GM18498 (cell line): Measurements from ENCODE around the gene DRD3.

Source experiments
- ATAC-seq: cut with Tn5 transposase; IDR thresholded peaks from one replicate; pipeline ENCODE4 v1.9.1; 2021; ENCODE audit warnings: mild to moderate bottlenecking, moderate library complexity; ENCODE audit not compliant: unreplicated experiment

The DRD3 gene

GRCh38 chr3:114126461-114126860 lies 52.4 kb downstream of the DRD3 start:
- no peak for ATAC-seq

DNA sequence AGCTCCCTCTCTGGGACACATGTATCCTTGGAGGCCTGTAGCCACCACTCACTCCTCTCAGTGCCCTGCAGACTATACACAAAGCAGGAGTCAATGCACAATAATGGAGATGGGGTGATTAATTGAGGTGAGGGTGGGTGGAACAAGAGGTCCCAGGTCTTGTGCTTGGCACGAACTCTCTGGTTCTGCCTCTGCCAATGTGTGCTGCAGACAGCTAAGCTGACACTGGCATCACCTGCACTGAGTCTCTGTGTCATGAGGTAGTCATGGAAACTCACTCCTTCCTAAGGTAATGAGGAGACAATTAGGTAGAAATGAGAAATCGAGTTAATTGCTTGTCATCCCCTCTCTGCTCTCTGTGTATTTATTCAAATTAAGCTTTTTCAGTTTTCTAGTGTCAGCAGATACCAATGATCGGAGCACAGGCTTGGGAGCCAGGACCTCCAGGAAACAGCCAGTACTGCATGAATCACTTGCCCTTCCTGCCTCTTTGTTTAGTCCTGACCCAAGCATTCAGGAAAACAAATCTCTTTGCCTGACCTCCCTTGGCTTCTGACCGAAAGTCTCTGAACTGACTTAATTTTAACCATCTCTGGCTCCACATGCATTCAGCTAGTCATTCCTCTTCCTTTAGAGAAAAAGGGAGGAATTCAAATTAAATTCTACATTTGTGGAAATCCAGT lies 56.7 kb downstream of the DRD3 start:
- no peak for ATAC-seq

DNA sequence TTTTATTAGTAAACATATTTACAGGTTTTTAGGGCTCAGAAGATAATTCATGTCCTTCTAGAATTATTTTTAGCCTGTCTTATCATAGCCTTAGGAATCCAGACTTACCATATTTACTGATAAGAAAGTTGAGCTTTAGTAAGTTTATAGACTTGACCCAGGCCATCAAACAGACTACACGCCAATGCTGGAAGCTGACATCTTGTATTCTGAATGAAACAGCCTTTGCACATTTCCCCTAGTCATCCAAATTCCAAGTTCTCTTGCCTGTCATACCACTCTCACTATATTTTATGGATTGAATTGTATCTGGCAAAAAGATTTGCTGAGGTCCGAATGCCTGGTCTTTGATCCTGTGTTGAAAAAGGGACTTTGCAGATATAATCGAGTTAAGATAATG lies 58.6 kb downstream of the DRD3 start:
- no peak for ATAC-seq

DNA sequence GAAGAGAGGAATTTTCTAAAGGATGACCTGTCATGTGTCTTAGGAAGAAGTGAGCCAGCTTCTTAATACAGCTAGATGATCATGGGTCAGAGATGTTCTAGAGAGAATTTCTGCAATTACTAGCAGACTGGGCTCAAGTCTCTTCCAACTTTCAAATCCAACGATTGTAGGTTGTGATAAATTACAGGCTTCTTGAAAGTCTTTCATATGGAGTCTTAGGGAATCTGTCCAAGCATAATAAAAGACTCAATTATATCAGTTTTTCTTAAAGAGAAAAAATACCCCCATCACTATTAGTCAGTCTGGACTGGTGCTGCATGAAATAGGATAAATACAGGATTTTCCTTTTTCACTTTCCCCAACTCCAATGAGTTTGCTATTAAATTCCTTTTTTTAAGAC lies 59.1 kb downstream of the DRD3 start:
- no peak for ATAC-seq

GRCh38 chr3:114115143-114115542 lies 63.7 kb downstream of the DRD3 start:
- no peak for ATAC-seq

DNA sequence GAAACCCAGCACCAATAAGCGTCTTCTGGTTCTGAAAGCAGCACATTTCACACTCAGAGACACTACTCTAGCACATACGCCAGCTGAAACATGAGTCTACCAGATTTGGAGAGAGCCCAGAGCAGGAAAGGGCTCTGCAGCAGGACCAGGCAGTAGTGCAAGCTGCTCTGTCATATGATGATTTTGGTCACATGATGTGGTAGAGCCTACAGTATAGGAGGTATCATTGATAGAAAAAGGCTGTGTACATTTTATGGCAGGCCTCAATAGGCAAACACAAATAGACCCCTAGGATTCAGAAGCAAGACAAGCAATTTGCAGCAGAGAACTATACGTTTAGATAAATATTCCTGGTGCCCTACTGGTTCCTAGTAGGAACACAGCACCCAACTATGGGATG lies 64.1 kb downstream of the DRD3 start:
- no peak for ATAC-seq

DNA sequence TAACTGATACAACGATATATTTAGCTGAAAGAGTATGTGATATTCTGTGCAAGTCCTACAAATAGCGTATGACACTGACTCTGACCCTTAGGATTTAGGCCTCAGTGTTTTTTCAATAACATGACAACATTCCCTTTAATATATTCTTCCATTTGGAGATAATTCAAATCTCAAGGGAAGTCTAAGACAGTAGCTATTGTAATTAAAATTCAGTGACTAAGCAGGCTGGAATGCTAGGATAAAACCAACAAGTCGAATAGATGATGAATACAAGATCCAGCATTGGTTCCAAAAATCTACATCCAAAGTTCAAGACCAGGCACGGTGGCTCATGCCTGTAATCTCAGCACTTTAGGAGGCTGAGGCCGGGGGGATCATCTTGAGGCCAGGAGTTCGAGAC lies 66.2 kb downstream of the DRD3 start:
- no peak for ATAC-seq

- no peak for ATAC-seq
Measured at GRCh38 chr3:114111060-114111770, 67.6 kb downstream of the DRD3 start.

DNA sequence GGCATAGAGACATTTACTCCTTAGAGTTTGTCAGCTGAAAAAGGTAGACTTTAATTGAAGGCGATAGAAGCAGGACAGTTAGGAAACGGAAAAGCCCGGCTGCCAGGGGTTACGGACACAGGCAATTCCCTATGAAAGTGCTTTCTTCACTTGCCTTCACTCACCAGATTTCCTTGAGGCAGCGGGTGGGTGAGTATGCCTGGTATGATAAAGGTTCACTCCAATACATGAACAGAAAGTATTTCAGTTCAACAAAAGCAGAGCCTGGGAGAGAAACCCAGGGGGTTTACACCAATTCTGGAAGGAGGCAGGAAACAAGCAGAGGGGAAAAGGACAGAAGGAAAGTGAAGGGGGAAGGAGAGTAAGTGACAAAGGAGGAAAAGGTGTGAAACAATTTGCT lies 68.4 kb downstream of the DRD3 start:
- no peak for ATAC-seq

- ATAC-seq = no peak
Measured at GRCh38 chr3:114108137-114108536, 70.7 kb downstream of the DRD3 start.

DNA sequence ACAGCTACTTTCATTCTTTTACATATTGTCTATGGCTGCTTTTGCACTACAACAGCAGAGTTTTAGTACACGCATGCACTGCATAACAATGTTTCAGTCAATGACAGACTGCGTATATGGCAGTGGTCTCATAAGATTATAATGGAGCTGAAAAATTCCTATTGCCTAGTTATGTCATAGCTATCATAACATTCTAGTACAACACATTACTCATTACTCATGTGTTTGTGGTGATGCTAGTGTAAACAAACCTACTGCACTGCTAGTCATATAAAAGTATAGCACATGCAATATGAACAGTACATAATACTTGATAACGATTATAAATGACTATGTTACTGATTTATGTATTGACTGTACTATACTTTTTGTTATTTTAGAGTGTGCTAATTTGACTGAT lies 74.4 kb downstream of the DRD3 start:
- no peak for ATAC-seq

DNA sequence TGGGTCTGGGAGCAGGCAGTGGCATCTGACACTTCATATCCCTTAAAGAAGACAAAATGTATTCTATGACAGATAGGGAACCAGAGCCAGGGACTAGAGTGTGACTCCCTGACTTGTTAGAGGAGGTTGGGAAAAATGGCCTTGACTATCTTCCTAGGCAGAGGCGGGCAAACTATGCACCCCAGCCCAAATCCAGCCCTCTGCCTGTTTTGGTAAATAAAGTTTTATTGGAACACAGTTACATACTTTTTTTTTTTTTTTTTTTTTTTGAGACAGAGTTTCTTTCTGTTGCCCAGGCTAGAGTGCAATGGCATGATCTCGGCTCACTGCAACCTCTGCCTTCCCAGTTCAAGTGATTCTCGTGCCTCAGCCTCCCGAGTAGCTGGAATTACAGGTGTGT lies 75.0 kb downstream of the DRD3 start:
- ATAC-seq = no peak

- no peak for ATAC-seq
Measured at GRCh38 chr3:114103181-114103580, 75.7 kb downstream of the DRD3 start.

DNA sequence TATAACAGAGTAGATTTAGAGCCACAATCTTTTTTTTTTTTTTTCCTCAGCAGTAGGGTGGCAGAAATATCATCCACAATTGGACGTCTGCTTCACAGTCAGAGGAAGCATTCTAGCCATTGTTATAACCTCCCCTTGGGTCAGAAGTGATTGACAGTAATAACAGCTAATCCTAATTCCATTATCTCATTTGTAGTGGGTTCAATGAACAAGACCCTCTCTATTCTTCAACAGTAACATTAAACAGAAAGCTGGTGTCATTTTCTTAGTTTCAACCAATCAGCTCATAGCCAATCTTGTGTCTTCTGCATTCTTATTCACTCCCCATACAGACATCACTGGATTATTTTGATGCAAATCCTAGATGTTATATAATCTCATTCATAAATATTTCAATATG lies 77.8 kb downstream of the DRD3 start:
- ATAC-seq = no peak

DNA sequence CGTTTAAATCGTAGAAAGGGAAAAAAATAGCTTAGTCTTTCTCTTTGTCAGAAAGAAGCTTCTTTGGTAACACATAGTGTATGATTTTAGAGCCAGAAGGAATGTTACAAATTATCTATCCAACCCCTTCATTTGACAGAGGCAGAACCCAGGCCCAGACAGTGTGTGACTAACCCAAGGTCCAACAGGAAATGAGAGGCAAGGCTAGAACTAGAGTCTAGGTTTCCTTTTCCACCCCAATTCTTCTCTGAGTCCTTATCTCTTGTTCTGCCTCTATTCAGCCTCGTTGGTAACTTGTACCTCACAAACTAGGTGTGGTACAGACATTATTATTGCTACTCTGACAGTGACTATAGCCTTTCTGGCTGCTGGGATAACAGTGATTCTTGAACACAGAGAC lies 83.1 kb downstream of the DRD3 start:
- ATAC-seq = no peak

DNA sequence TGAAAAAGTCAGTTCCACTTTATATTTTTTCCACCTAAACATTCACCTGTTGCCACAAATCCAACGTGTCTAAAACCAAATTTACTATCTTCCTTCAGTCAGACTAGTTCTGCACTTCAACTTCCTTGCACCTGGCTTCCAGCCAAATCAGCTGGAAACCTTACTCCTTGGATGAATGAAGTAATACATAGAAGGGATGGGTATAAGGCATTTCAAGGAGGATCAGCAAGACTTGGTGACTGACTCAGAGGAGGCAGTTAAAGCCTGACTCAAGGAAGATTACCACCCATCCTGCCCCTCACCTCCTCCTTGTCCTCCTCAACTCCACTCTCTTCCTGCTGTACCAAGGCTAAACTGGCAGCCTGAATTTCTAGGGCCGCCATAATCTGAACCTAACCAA lies 85.3 kb downstream of the DRD3 start:
- no peak for ATAC-seq

GRCh38 chr3:114093016-114093380 lies 85.9 kb downstream of the DRD3 start:
- ATAC-seq = no peak

- ATAC-seq = no peak
Measured at GRCh38 chr3:114092151-114093015, 86.5 kb downstream of the DRD3 start.

GRCh38 chr3:114089675-114090074 lies 89.2 kb downstream of the DRD3 start:
- no peak for ATAC-seq

DNA sequence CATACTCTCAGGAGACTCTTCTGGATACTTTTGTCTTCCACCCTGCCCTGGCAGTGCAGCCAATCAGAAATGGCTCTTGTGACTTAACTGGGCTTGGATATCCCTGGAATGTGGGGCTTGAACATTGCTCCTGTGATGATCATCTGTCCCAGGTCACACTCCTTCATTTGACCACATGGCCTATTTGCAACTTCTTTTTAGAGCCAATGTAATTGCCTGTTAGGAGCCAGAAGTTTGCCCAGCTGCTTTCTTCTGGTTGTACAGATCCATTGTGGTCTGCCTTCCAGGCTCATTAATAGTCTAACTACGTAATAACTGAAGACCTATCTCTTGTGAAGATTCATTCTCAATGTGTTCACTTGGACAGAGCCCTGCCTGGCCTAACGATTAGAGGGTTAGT lies 92.5 kb downstream of the DRD3 start:
- ATAC-seq = no peak

GRCh38 chr3:114083112-114083511 lies 95.7 kb downstream of the DRD3 start:
- no peak for ATAC-seq

DNA sequence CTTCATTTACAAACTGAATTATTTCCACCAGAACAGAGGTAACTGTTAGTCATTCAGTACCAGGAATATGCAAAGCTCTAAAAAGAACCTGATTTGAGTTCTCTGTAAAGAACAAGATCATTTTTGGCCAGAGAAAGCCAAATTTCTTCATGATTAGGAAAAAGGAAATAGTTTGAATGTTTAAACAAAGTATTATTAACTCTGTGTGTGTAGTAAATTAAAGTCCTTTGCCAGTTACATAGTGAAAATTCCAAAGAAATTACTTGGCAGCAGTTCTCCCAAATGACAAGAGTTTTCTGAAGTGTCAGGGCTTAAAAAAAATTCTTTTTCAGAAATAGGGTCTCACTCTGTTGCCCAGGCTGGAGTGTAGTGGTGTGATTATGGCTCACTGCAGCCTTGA lies 97.8 kb downstream of the DRD3 start:
- ATAC-seq = no peak
